ENCODE data around the gene BIVM.

GRCh38 chr13:102751886-102752285 is 47.0 kb upstream of the BIVM start:
- TF ChIP-seq, protein P1, sequence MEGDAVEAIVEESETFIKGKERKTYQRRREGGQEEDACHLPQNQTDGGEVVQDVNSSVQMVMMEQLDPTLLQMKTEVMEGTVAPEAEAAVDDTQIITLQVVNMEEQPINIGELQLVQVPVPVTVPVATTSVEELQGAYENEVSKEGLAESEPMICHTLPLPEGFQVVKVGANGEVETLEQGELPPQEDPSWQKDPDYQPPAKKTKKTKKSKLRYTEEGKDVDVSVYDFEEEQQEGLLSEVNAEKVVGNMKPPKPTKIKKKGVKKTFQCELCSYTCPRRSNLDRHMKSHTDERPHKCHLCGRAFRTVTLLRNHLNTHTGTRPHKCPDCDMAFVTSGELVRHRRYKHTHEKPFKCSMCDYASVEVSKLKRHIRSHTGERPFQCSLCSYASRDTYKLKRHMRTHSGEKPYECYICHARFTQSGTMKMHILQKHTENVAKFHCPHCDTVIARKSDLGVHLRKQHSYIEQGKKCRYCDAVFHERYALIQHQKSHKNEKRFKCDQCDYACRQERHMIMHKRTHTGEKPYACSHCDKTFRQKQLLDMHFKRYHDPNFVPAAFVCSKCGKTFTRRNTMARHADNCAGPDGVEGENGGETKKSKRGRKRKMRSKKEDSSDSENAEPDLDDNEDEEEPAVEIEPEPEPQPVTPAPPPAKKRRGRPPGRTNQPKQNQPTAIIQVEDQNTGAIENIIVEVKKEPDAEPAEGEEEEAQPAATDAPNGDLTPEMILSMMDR (IDR thresholded peaks at IDR 0.05) = no peak
- TF ChIP-seq EZH2 (IDR thresholded peaks at IDR 0.05) (no peak), EZH2phosphoT487 (IDR thresholded peaks at IDR 0.05) (no peak)

All from neural progenitor cell (in vitro differentiated cells).